ENCODE results near the gene SCNN1B. TPM values are rescaled to one million over a fixed set of nuclear protein-coding genes. Genes with fewer than 3 reads are reported as not detected.

Gene SCNN1B
- total RNA-seq, 1 donor from 2014 or later = 50.3 TPM

DNA sequence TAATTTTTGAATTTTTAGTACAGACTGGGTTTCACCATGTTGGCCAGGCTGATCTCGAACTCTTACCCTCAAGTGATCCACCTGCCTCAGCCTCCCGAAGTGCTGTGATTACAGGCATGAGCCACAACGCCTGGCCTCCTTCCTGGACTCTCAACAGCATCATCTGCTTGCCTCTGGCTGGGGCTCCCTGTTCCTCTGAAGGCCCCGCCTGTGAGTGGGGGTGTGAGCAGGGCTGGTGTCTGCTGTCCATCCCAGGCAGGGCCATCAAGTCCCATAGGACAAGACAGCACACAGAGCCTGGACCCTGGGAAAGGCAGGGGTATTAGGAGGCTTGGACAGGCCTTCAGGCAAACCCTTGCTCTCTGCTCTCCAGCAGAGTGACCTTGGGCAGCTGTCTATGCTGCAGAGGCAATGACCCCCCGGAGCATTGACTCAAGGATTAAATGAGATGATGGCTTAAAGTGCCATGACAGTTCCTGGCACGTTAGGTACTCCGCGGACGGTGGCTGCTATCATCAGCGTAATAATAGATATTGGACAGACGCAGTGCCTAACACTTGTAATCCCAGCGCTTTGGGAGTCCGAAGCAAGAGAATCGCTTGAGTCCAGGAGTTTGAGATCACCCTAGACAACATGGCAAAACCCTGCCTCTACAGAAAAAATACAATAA, 19.2 kb downstream of the SCNN1B start:
- intact Hi-C loops (cut with DNase I) = no loop called here

DNA sequence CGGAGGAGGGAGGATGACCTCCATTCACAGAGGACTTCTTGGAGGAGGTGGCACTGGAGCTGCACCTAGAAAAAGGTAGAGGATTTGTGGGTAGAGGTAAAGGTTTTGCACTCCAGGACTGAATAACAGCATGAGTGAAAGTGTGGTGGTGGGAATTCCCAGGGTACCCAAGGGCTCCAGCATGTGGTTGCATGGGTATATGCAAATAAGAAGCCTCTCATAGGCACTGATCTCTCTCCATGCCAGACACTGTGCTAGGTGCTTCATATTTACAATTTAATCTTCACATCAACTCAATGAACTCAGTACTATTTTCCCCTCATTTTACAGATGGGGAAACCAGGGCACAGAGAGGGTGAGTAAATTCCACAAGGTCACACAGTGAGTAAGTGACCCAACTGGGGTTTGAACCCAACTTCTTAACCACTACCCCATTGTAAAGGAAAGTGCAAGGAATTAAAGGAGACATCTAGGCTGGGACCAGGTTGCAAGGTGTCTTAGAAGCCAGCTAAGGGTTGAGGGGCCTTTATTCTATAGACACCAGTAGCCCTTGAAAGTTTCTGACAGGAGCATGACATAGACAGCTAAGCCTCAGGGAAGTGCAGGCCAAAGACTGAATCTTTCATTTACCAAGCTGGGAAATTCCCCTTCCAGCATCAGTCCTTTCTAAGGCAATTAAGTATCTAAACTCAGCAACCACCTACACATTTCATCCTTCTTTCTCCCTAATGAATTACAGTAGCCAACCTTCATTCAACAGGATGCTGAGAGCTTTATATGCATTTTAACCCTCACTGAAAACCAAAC, 21.3 kb downstream of the SCNN1B start:
- Histone ChIP-seq H3K4me3 (no peak overlapping the region), H3K27ac (no peak overlapping the region), H3K36me3 (no peaks in the 10 kb centered on the region), H3K9me3 (no peaks in the 10 kb centered on the region), H3K27me3 (no peaks in the 10 kb centered on the region), H3K4me1 (peaks cover 17% of the 10 kb centered on the region)
- intact Hi-C loops (cut with DNase I) = no loop called here
- TF ChIP-seq, protein P1, sequence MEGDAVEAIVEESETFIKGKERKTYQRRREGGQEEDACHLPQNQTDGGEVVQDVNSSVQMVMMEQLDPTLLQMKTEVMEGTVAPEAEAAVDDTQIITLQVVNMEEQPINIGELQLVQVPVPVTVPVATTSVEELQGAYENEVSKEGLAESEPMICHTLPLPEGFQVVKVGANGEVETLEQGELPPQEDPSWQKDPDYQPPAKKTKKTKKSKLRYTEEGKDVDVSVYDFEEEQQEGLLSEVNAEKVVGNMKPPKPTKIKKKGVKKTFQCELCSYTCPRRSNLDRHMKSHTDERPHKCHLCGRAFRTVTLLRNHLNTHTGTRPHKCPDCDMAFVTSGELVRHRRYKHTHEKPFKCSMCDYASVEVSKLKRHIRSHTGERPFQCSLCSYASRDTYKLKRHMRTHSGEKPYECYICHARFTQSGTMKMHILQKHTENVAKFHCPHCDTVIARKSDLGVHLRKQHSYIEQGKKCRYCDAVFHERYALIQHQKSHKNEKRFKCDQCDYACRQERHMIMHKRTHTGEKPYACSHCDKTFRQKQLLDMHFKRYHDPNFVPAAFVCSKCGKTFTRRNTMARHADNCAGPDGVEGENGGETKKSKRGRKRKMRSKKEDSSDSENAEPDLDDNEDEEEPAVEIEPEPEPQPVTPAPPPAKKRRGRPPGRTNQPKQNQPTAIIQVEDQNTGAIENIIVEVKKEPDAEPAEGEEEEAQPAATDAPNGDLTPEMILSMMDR (IDR thresholded peaks at IDR 0.05) = no peak
- no peak for ATAC-seq
- DNase-seq = no peak

More for the DNA sequence above, 19.2 kb downstream of the SCNN1B start:
- no peaks in the 10 kb centered on the region for H3K9me3 ChIP-seq
- ATAC-seq (no peak), DNase-seq (no peak)
- H3K36me3 ChIP-seq = no peaks in the 10 kb centered on the region
- TF ChIP-seq, protein P1 (IDR thresholded peaks at IDR 0.05) = no peak
- H3K4me3 ChIP-seq = no peak overlapping the region
- peak overlapping the region; percentile 51 for H3K27ac ChIP-seq
- peaks cover 24% of the 10 kb centered on the region for H3K4me1 ChIP-seq
- H3K27me3 ChIP-seq = no peaks in the 10 kb centered on the region

DNA sequence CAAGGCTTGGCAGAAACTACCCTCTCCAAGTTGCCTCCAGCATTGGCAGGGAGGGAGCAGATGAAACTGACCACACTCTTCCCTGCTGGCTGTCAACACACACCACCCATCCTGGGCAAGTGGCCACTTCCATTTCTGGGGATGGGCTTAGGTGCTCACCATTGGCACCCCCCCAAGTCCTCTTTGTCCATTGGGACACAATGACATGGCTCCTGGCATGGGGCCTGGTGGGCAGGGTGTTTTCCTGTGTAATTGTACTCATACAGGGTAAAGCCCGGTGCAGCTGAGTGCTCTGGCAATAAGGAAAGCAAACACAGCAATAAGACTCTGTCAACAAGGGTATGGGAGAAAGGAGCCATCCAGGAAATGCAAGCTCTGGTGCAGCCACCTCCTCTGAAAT, 22.6 kb downstream of the SCNN1B start:
- peaks cover 13% of the 10 kb centered on the region for H3K4me1 ChIP-seq
- H3K27me3 ChIP-seq = no peaks in the 10 kb centered on the region
- no peaks in the 10 kb centered on the region for H3K36me3 ChIP-seq
- DNase-seq (peak; percentile 89), ATAC-seq (peak; percentile 77)
- no peak overlapping the region for H3K27ac ChIP-seq
- H3K9me3 ChIP-seq = no peaks in the 10 kb centered on the region
- H3K4me3 ChIP-seq = no peak overlapping the region
- TF ChIP-seq, protein P1 (IDR thresholded peaks at IDR 0.05) = no peak
- intact Hi-C loops (cut with DNase I) = no loop called here

DNA sequence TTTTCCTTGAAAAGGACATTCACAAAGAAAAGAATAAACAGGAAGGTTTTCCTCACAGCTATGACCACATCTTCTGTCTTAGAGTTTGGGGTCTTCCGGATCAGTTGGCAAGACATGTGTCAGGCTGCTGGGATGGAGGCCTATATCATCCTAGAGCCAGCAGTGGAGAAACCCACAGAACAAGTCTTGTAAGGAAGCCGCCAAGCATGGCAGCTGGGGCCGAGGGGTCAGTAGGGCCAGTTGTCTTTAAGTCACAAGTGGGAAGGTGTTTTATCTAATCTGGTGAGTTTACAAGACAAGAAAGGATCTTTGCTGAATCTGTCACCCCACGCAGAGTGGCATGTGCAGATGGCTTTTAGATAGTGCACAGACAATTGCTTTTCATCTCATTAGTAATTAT, 25.7 kb downstream of the SCNN1B start:
- ATAC-seq (no peak), DNase-seq (no peak)
- Histone ChIP-seq H3K4me1 (peaks cover 13% of the 10 kb centered on the region), H3K27ac (no peak overlapping the region), H3K9me3 (no peaks in the 10 kb centered on the region), H3K4me3 (no peak overlapping the region), H3K36me3 (no peaks in the 10 kb centered on the region), H3K27me3 (no peaks in the 10 kb centered on the region)
- TF ChIP-seq, protein P1 (IDR thresholded peaks at IDR 0.05) = no peak
- intact Hi-C loops (cut with DNase I) = no loop called here

DNA sequence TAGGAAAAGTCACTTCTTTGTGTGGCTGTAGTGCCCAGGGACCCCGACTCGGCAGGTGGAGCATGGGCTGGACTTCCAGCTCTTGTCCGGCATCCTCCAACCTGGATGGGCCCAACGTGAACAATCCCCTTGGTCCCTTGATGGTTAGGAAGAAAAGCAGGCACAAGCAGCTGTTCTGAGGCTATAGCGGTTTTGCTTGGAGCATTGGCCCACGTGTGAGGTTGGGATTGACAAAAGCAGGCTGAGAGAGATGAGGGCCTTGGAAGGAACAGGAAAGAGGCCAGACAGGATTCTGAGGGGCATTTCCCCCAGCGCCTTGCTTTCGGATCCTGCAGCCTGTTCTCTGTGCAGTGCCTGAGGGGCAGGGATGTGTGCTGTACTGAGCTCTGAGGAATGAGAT, 28.1 kb downstream of the SCNN1B start:
- no peak for ATAC-seq
- no peak for DNase-seq
- intact Hi-C loops (cut with DNase I) = no loop called here

More for the DNA sequence above, 28.1 kb downstream of the SCNN1B start:
- H3K9me3 ChIP-seq = no peaks in the 10 kb centered on the region
- peaks cover 3% of the 10 kb centered on the region for H3K4me1 ChIP-seq
- no peak overlapping the region for H3K4me3 ChIP-seq
- no peaks in the 10 kb centered on the region for H3K36me3 ChIP-seq
- no peak overlapping the region for H3K27ac ChIP-seq
- H3K27me3 ChIP-seq = no peaks in the 10 kb centered on the region
- TF ChIP-seq, protein P1 (IDR thresholded peaks at IDR 0.05) = no peak
